Immature natural killer cell (primary cell): ENCODE measurements around the gene GTF3C2. TPM values are rescaled to one million over a fixed set of nuclear protein-coding genes. Genes with fewer than 3 reads are reported as not detected.
A peak's percentile ranks its signal among the peaks of the same experiment; 100 is the strongest.
"Not testable (repeated sequence)": the region's sequence is repeated elsewhere in the genome, so short reads cannot be mapped to it uniquely, and the experiment has no call there.

ENCODE experiments used
- DNase-seq, 3 donors: peaks; one replicate each; pipeline ENCODE4 v3.0.0; 2022; ENCODE audit warnings: mixed read lengths in 1 of 3
- H3K27ac Mint-ChIP-seq, 6 donors: one replicate each; pipeline ENCODE4 v1.8.0; 2020; ENCODE audit warnings: mixed read lengths in 6 of 6, mild to moderate bottlenecking in 5 of 6, inconsistent platforms in 4 of 6, moderate library complexity in 3 of 6
- H3K27me3 Mint-ChIP-seq, 3 donors: one replicate each; pipeline ENCODE4 v1.8.0; 2020 to 2021; ENCODE audit warnings: low read depth in 3 of 3, mild to moderate bottlenecking in 3 of 3, mixed read lengths in 3 of 3, moderate library complexity in 3 of 3, inconsistent platforms in 1 of 3
- H3K36me3 Mint-ChIP-seq, 3 donors: one replicate each; pipeline ENCODE4 v1.8.0; 2020; ENCODE audit warnings: mixed read lengths in 3 of 3, inconsistent platforms in 2 of 3, mild to moderate bottlenecking in 2 of 3
- H3K4me1 Mint-ChIP-seq, 2 donors: one replicate each; pipeline ENCODE4 v1.8.0; 2020; ENCODE audit warnings: inconsistent platforms in 2 of 2, mild to moderate bottlenecking in 2 of 2, mixed read lengths in 2 of 2, moderate library complexity in 1 of 2
- H3K4me3 Mint-ChIP-seq, 5 donors: one replicate each; pipeline ENCODE4 v1.8.0; 2020; ENCODE audit warnings: mild to moderate bottlenecking in 5 of 5, mixed read lengths in 5 of 5, inconsistent platforms in 3 of 5, moderate library complexity in 3 of 5
- H3K9me3 Mint-ChIP-seq, 6 donors: one replicate each; pipeline ENCODE4 v1.8.0; 2020; ENCODE audit warnings: mild to moderate bottlenecking in 6 of 6, mixed read lengths in 6 of 6, inconsistent platforms in 4 of 6, moderate library complexity in 3 of 6
- polyA plus RNA-seq, 3 donors: library from polyadenylated mRNA; unstranded; fragments of 300-500 nt; fragmentation: Illumina TruSeq; gene quantifications; one replicate each; pipeline ENCODE4 v1.2.3, GENCODE V29; 2021

GTF3C2 gene
- polyA plus RNA-seq, 3 donors from 2014 or later, result 22.1 to 43.7 (median 34.7) TPM

- Mint-ChIP-seq H3K27ac (no peak overlapping the region), H3K4me3 (no peak overlapping the region), H3K27me3 (peaks cover 3 to 12% (median 11%) of the 10 kb centered on the region in 3 donors)
These were observed 48.8 kb downstream of the GTF3C2 start for GRCh38 chr2:27307545-27308358.

DNA sequence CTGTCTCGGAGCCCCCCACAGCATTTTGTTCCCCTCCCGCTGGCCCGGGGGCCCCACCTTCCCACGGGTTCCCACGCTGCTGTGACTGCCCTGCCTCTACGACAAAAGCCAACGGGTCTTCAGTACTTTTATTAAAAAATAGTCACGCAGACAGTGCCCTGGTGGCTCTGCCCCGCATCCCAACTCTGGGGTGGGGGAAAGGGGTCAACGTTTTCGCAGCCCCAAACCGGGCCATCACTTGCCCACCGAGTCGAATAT lies 49.3 kb downstream of the GTF3C2 start:
- H3K36me3 Mint-ChIP-seq, result peaks cover 12 to 15% (median 15%) of the 10 kb centered on the region in 3 donors
- DNase-seq, result no peak
- peaks cover 0 to 9% of the 10 kb centered on the region in 2 donors for H3K4me1 Mint-ChIP-seq
- H3K27ac Mint-ChIP-seq, result no peak overlapping the region
- peak overlapping the region in 2 of 5 donors; percentile 25 to 63 for H3K4me3 Mint-ChIP-seq
- H3K9me3 Mint-ChIP-seq, result no peaks in the 10 kb centered on the region
- H3K27me3 Mint-ChIP-seq, result peaks cover 3 to 12% (median 11%) of the 10 kb centered on the region in 3 donors

More at GRCh38 chr2:27307545-27308358, 48.8 kb downstream of the GTF3C2 start:
- peaks cover 0 to 8% of the 10 kb centered on the region in 2 donors for H3K4me1 Mint-ChIP-seq
- no peaks in the 10 kb centered on the region for H3K9me3 Mint-ChIP-seq
- peaks cover 12 to 15% (median 15%) of the 10 kb centered on the region in 3 donors for H3K36me3 Mint-ChIP-seq
- DNase-seq, result no peak

DNA sequence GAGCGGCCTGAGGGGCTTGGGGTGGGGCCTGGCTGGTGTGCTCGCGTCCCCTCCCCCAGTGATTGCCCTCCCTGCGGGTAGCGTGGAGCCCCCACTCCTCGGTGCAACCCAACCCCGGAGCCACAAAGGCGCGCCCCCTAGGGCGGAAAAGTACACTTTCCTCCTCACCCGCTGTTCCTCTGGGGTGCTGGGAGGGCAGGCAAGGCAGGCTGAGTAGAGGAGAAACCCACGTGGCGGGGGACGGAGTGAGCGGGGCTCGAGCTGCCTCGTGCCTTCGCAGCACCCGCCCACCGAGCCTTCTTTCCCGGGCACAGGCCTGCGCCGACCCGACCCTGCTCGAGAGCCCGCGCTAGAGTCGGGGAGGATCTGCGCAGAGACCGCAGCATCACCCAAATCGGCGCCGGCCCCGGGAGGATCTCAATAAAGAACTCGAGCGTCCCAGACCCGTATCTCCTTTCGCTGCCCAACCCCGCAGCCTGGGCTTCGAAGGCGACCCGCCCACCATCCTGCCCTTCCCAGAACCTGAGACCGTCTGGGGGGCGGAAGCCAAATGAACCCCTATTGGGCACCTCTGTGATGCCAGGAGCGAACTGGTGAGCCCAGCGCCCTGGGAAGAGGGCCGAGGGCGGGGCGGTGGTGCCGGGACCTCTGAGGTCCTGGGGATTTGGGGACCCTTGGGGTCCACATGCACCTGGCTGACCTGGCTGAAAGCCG lies 49.8 kb downstream of the GTF3C2 start:
- H3K9me3 Mint-ChIP-seq, result no peaks in the 10 kb centered on the region
- peaks cover 3 to 11% (median 11%) of the 10 kb centered on the region in 3 donors for H3K27me3 Mint-ChIP-seq
- H3K36me3 Mint-ChIP-seq, result peaks cover 12 to 15% (median 15%) of the 10 kb centered on the region in 3 donors
- H3K4me1 Mint-ChIP-seq, result peaks cover 0 to 9% of the 10 kb centered on the region in 2 donors
- peak overlapping the region; percentile 55 to 69 (median 65) for H3K4me3 Mint-ChIP-seq
- DNase-seq, result peak in 2 of 3 donors; percentile 21 to 22
- no peak overlapping the region for H3K27ac Mint-ChIP-seq

DNA sequence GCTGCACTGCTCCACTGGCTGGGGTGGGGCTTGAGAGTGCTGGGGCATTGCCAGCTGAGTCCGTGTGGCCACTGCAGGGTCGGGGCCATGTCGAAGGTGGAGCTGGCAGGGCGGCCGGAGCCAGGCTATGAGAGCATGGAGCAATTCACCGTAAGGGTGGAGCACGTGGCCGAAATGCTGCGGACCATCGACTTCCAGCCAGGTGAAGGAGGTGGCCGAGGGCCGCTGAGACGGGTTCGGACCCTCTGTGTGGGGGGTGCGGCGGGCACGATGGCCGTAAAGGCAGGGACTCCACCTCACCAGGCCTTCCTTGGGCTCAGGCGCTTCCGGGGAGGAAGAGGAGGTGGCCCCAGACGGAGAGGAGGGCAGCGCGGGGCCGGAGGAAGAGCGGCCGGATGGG lies 50.4 kb downstream of the GTF3C2 start:
- Mint-ChIP-seq H3K27me3 (peaks cover 3 to 12% (median 11%) of the 10 kb centered on the region in 3 donors), H3K4me3 (peak overlapping the region; percentile 18 to 69 (median 65)), H3K27ac (no peak overlapping the region), H3K36me3 (peaks cover 8 to 15% (median 11%) of the 10 kb centered on the region in 3 donors), H3K9me3 (no peaks in the 10 kb centered on the region), H3K4me1 (peaks cover 0 to 7% of the 10 kb centered on the region in 2 donors)
- DNase-seq, result no peak

GRCh38 chr2:27305516-27305915 lies 51.0 kb downstream of the GTF3C2 start:
- Mint-ChIP-seq H3K27me3 (peaks cover 3 to 12% (median 11%) of the 10 kb centered on the region in 3 donors), H3K9me3 (no peaks in the 10 kb centered on the region), H3K4me3 (peak overlapping the region in 4 of 5 donors; percentile 12 to 44 (median 31)), H3K27ac (no peak overlapping the region), H3K36me3 (peaks cover 8 to 14% (median 11%) of the 10 kb centered on the region in 3 donors), H3K4me1 (peaks cover 0 to 7% of the 10 kb centered on the region in 2 donors)
- no peak for DNase-seq

DNA sequence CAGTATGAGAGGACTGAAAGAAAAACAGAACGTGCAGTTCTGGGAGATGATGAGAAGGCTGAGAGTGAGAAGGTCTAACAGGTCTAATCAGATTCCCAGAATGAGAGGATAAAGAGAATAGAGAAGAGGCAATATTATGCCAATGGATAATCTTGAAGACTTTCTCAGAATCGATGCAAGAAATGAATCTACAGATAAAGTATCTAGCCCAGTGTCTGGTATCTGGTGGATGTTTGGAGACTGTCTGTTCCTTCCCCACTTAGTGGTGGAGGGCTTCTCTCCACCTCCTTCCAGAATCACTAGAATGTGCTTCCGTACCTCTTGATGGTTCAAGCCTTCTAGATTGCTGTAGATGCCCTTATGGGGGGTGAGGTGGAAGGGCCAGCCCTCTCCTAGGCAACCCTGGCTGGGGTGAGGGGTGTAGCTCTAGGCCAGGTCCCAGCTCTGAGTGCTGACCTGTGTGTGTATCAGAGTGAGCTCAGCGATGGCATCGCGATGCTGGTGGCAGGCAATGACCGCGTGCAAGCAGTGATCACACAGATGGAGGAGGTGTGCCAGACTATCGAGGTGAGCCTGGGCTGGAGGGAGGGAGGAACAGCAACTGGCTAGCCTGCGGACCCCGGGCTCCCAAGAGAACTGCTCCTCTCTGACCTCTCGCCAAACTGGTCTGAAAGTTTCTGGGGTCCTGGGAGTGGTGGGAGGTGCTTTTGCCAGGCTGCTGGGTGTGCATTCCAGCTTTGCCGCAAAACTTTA lies 51.9 kb downstream of the GTF3C2 start:
- H3K27ac Mint-ChIP-seq, result no peak overlapping the region
- no peaks in the 10 kb centered on the region for H3K9me3 Mint-ChIP-seq
- H3K27me3 Mint-ChIP-seq, result peaks cover 3 to 12% (median 11%) of the 10 kb centered on the region in 3 donors
- H3K4me1 Mint-ChIP-seq, result peaks cover 0 to 7% of the 10 kb centered on the region in 2 donors
- H3K36me3 Mint-ChIP-seq, result peaks cover 5 to 8% (median 8%) of the 10 kb centered on the region in 3 donors
- DNase-seq, result no peak
- peak overlapping the region in 3 of 5 donors; percentile 14 to 40 (median 24) for H3K4me3 Mint-ChIP-seq

DNA sequence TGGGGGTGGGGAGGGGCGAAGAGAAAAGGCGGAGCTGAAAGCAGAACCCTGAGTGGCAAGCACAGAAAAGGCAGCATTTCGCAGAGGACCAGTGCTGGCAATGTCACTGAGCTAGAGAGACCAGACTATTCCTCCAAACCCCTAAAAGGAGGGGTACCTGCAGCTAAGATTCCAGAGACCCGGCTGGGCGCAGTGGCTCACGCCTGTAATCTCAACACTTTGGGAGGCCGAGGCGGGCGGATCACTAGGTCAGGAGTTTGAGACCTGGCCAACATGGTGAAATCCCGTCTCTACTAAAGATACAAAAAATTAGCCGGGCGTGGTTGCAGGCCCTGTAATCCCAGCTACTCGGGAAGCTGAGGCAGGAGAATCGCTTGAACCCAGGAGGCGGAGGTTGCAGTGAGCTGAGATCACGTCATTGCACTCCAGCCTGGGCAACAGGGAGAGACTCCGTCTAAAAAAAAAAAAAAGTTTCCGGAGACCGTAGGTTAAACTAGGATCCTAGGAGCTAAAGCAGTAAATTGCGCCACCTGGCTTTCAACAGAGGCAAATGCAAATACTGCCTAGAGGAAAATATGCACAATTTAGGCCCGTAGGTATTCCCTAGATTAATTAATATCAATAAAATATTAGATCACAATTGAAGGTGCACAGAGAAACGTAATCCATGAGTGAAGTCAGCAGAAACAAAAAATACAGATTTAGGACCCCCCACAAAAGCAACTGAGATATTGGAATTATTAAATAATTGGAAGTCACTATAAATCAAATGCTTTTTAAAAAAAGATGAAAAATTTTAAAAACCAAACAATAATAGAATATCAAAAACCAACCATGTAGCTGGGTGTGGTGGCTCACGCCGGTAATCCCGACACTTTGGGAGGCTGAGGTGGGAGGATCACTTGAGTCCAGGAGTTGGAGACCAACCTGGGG lies 53.2 kb downstream of the GTF3C2 start:
- H3K4me1 Mint-ChIP-seq, result peaks cover 0 to 7% of the 10 kb centered on the region in 2 donors
- H3K27me3 Mint-ChIP-seq, result peaks cover 0 to 14% (median 9%) of the 10 kb centered on the region in 3 donors
- no peaks in the 10 kb centered on the region for H3K36me3 Mint-ChIP-seq
- no peaks in the 10 kb centered on the region for H3K9me3 Mint-ChIP-seq
- H3K4me3 Mint-ChIP-seq, result peak overlapping the region; percentile 40 to 75 (median 68)
- no peak overlapping the region for H3K27ac Mint-ChIP-seq
- DNase-seq, result peak; percentile 40 to 52 (median 50)

DNA sequence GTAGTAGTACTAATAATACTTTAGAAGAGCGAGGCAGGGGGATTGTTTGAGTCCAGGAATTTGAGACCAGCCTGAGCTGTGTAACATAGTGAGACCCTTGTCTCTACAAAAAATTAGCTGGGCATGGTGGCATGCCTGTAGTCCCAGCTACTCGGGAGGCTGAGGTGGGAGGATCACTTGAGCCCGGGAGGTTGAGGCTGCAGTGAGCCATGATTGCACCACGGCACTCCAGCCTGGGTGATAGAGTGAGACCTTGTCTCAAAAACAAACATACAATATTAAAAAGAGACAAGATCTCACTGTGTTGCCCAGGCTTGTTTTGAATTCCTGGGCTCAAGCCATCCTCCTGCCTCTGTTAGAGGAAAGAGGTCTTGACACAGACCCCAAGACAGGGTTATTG lies 56.0 kb downstream of the GTF3C2 start:
- peaks cover 0 to 14% (median 6%) of the 10 kb centered on the region in 3 donors for H3K27me3 Mint-ChIP-seq
- not testable (repeated sequence) for H3K4me1 Mint-ChIP-seq, DNase-seq, H3K27ac Mint-ChIP-seq, H3K9me3 Mint-ChIP-seq, H3K4me3 Mint-ChIP-seq, H3K36me3 Mint-ChIP-seq

DNA sequence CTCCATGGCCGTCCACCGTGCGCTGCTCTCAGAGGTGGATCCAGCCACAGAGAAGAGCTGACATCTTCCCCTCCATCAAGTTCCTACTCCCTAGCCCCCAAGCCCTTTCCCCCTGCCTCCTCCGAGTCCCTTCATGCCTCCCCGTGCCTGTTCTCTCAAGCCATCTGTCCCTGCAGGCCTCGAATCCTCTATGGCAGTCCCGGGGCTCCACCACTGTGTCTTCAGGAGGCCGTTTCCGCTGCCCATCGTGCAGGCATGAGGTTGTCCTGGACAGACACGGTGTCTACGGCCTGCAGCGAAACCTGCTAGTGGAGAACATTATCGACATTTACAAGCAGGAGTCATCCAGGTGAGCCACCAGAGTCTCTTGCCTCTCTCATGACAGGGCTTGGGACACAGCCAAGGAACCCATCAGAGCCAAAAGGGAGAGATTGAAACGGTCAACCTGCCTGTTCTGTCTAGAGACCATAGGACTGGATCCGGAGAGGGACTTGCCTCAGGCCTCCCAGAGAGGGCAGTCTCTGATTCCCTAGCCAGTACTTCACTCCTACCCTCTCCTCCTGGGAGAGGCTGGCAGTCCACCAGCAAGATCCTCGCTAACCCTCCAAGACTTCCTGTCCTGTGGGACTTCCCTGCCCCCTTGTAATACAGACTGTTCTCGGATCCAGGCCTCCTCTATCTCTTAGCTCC lies 58.0 kb downstream of the GTF3C2 start:
- peaks cover 0 to 3% (median 2%) of the 10 kb centered on the region in 3 donors for H3K27me3 Mint-ChIP-seq
- no peaks in the 10 kb centered on the region for H3K36me3 Mint-ChIP-seq
- peaks cover 0 to 3% of the 10 kb centered on the region in 2 donors for H3K4me1 Mint-ChIP-seq

DNA sequence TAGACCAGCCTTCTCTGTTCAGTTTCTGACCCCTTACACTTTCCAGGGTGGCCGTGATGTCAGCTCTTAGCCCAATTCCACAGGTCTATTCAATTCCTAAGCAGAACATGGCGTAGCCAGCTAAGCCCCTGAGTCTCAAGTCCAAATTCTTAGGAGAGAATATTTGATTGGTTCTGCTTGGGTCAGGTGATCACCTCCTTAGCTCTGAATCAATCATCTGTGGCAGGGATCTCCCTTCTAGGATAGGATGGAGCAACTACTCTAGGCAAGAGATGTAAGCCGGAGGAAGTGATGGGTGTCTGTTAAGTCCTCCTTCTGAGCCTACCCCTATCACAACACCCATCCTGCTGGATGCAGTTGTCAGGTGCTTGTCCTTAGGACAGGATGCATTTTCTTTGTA lies 59.4 kb downstream of the GTF3C2 start:
- Mint-ChIP-seq H3K27ac (no peak overlapping the region), H3K9me3 (no peaks in the 10 kb centered on the region), H3K27me3 (peaks cover 0 to 9% (median 2%) of the 10 kb centered on the region in 3 donors), H3K36me3 (no peaks in the 10 kb centered on the region), H3K4me3 (no peak overlapping the region), H3K4me1 (no peaks in the 10 kb centered on the region)
- DNase-seq, result no peak

More for the DNA sequence above, 58.0 kb downstream of the GTF3C2 start:
- DNase-seq, result no peak
- H3K27ac Mint-ChIP-seq, result no peak overlapping the region
- no peak overlapping the region for H3K4me3 Mint-ChIP-seq
- no peaks in the 10 kb centered on the region for H3K9me3 Mint-ChIP-seq

DNA sequence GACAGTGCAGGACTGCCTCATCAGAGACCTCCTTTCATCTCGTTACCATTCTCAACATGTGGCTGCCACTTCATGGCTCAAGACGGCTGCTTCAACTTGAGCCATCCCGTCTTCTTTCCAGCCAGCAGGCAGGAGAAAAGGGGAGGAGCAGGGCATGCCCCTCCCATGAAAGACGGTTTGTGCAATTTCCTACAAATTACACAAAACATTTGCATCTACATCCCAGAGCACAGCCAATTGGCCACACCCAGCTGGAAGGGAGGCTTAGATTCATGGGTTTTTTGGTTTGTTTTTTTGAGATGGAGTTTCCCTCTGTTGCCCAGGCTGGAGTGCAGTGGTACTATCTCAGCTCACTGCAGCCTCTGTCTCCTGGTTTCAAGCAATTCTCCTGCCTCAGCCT lies 60.1 kb downstream of the GTF3C2 start:
- Mint-ChIP-seq H3K9me3 (no peaks in the 10 kb centered on the region), H3K27me3 (peaks cover 0 to 12% (median 0%) of the 10 kb centered on the region in 3 donors), H3K4me3 (no peak overlapping the region), H3K4me1 (no peaks in the 10 kb centered on the region), H3K36me3 (no peaks in the 10 kb centered on the region), H3K27ac (no peak overlapping the region)
- no peak for DNase-seq

GRCh38 chr2:27294928-27295327 lies 61.6 kb downstream of the GTF3C2 start:
- Mint-ChIP-seq H3K4me1 (peaks cover 0 to 3% of the 10 kb centered on the region in 2 donors), H3K27me3 (peaks cover 0 to 14% (median 0%) of the 10 kb centered on the region in 3 donors), H3K4me3 (no peak overlapping the region), H3K9me3 (no peaks in the 10 kb centered on the region), H3K27ac (no peak overlapping the region), H3K36me3 (no peaks in the 10 kb centered on the region)
- no peak for DNase-seq
